Epidermal melanocyte (primary cell): Measurements from ENCODE around the gene FEM1C.
"Not testable (repeated sequence)": the region's sequence is repeated elsewhere in the genome, so short reads cannot be mapped to it uniquely, and the experiment has no call there.

Experiments used
- DNase-seq: peaks from one replicate; pipeline ENCODE4 v3.0.0; 2011; ENCODE audit warnings: low spot score; ENCODE audit not compliant: insufficient read length

The FEM1C gene

DNA sequence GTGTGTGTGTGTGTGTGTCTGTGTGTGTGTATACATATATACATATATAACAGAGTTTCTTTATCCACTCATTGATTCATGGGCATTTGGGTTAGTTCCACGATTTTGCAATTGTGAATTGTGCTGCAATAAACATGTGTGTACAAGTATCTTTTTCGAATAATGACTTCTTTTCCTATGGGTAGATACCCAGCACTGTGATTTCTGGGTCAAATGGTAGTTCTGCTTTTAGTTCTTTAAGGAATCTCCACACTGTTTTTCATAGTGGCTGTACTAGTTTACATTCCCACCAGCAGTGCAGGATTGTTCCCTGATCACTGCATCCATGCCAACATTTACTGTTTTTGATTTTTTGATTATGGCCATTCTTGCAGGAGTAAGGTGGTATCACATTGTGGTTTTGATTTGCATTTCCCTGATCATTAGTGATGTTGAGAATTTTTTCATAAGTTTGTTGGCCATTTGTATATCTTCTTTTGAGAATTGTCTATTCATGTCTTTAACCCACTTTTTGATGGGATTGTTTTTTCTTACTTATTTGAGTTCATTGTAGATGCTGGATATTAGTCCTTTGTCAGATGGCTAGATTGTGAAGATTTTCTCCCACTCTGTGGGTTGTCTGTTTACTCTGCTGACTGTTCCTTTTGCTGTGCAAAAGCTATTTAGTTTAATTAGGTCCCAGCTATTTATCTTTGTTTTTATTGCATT lies 65.3 kb downstream of the FEM1C start:
- not testable (repeated sequence) for DNase-seq

DNA sequence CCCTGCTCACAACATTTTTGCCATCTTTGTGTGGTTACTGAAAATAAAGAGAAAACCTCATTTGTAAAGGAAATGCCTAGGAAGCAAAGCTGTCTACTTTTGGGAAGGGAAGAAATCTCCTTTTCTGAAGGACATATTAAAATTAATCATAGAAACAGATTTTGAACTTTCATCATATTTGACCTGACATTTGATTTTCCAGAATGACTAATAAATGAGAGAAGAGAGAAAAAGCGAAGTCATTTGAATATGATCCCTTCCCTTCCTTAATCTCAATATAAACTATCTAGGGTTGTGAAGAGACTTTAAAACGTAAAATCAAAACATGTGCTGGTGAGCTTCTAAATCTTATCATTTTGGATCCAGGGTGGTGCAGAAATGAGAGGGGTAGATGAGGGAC lies 66.3 kb downstream of the FEM1C start:
- no peak for DNase-seq

DNA sequence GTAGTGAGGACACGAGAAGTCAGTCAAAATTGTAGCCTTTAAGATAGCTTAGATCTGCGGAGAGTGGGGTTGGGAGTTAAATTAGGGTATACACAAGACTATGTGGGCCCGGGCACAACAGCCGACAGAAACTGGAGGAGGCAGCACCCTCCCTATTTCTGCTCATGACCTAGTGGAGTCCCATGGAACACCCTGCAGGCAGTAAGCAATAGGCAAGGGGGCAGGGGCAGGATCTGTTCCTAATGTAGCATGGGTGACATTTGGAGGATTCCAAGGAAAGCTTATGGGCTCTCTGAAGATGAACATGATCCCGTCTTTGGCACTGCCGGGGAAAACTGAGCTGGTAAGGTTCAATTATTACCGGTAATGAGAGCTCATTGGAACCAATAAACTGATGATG lies 67.0 kb downstream of the FEM1C start:
- DNase-seq, result no peak

DNA sequence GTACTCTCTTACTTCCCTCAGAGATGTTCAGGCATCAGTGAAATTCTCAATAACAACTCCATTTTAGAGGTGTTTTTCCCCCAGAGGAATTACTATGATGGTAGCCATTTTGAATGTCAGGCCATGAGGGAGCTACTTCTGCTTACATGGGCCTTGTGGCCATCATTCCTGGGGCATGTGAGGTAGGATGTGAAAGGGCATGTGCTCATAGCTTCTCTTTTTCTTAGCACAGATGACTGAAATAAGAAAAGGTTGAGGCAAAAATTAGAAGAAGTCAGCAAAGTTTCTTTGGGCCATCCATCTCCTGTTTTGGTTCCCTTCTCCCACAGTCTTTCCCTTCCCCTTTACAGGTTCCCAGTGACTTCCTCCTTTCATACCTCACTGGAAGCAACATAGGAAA lies 68.8 kb downstream of the FEM1C start:
- DNase-seq, result no peak

DNA sequence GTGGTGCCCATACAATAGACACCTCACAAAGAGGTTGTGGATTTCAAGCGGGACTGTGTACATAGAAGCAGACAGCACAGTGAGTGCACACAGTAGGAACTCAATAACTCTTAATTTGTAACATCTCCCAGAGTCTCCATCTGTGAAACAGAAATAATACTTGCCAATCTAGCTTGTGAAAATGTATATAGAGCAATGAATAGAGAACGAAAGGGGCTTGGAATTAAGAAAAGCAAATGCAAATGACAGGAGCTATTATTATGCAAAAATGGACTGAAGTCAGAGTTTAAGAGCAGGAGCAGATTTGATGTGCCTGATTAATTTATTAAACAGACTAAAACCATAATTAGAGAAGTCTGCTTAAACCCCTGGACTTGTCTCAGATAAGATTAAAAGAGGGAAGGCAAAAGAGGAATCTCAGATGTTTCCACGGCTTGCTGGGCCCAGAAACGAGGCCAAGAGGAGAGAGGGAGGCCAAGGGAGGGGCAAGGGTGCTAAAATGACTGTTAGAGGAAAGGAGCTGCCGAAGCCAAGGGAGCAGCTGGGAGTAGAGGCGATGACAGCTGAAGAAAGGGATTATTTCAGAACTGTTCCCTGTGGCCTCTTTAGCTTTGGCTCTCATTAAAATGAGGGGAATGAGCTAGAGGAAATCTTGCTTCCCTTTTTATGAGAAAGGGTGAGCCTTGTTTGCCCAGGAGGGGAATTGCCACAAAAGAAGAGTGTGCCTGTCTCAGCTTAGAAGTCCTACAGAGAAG lies 72.1 kb downstream of the FEM1C start:
- DNase-seq, result no peak

DNA sequence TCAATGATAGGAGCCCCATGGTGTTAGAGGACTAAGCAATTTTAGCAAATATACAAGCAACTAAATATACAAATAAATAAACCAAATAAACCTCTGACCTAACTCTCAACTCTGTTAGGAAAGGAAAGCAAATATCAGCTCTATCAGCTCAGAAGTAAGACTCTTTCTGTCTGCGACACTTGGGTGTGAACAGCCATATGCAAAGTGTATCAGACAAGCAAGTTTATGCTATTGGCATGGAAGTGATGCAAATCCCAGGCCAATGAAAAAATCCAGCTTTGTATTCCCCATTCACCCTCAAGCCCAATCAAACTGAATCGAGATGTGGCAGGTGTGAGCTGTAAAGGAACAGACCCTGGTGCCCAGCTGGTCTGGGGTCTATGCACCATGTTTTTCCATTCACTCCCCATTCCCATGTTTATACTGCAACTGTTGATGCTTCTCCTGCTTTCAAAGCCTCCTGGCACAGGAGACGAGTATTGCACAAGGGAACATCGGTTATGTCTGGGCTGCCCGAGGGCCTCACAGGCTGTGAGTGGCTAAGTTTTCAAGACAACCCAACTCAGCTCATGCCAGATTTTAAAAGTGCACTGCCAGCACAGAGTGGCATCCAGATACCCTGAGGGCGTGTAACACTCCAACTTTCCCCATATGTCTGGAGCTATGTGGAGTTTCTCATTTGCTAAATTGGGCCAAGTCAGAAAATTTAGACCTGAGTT lies 73.1 kb downstream of the FEM1C start:
- no peak for DNase-seq

DNA sequence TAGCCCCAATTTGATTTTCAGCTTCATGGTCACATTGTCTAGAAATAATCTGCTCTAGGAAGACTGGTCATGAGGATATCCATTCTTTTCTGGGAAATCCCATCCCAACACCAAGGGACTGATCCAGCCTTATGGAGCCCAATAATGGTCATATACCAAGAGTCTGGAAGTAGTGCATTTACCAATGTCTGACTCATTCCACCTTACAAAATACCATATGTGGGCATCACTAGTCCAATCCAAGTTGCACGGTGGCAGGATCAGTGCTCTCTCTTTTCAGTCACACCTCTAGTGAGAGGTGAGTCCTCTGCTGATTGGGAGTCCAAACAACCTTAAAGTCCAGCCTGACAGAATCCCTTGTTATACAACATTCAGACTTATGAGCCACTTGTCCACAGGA lies 73.7 kb downstream of the FEM1C start:
- no peak for DNase-seq
